HEK293 (cell line): ENCODE results near the gene AIFM3.

Source experiments
- CTCF ChIA-PET: fragments of 350-600 bp; formaldehyde crosslinking; extraction: SDS; loops from one replicate; lab custom pipeline; 2021; ENCODE audit warnings: antibody characterized with exemption; lab: Yijun Ruan, JAX
- POLR2A ChIA-PET: fragments of 300-600 bp; formaldehyde crosslinking; extraction: SDS; loops from one replicate; lab custom pipeline; 2020; ENCODE audit warnings: antibody characterized with exemption, inconsistent platforms; lab: Yijun Ruan, JAX
- H3K27ac ChIP-seq: fragments of 200-500 bp; sonication (Bioruptor generic); 2 replicates; pipeline ENCODE4 v1.5.1; 2014; ENCODE audit warnings: low read depth, low read length, control low read depth, inconsistent platforms; ENCODE audit errors: extremely low read depth
- H3K36me3 ChIP-seq, 2 experiments: fragments of 200-500 bp in 1 of 2; sonication (Bioruptor generic) in 1 of 2; 1 replicate in 1 of 2; 2 replicates in 1 of 2; pipeline ENCODE4 v1.5.1; 2014 to 2017; ENCODE audit warnings: inconsistent platforms in 2 of 2, low read length in 2 of 2; ENCODE audit not compliant: control insufficient read depth in 2 of 2, insufficient read depth in 1 of 2
- H3K4me1 ChIP-seq: fragments of 200-500 bp; sonication (Bioruptor generic); 2 replicates; pipeline ENCODE4 v1.5.1; 2014; ENCODE audit warnings: mild to moderate bottlenecking, low read length, inconsistent platforms; ENCODE audit not compliant: control insufficient read depth, insufficient read depth
- H3K4me3 ChIP-seq: 2 replicates; pipeline ENCODE4 v1.5.1; 2011; ENCODE audit warnings: low read depth, mild to moderate bottlenecking, control low read depth, low read length, moderate library complexity
- H3K9me3 ChIP-seq: fragments of 200-500 bp; sonication (Bioruptor generic); 2 replicates; pipeline ENCODE4 v1.5.1; 2014; ENCODE audit warnings: low read depth, low read length, inconsistent platforms; ENCODE audit not compliant: control insufficient read depth, insufficient read depth
- ATF2 ChIP-seq: fragments of 450-650 bp; formaldehyde crosslinking; IDR thresholded peaks from 2 replicates; pipeline ENCODE4 v1.5.1; 2016; ENCODE audit warnings: missing biosample characterization, missing genetic modification characterization, low read depth
- CTCF ChIP-seq: fragments of 450-650 bp; formaldehyde crosslinking; IDR thresholded peaks from 2 replicates; pipeline ENCODE4 v1.5.1; 2016; ENCODE audit warnings: missing biosample characterization, missing genetic modification characterization
- ELK4 ChIP-seq: IDR thresholded peaks from 2 replicates; pipeline ENCODE4 v1.6.1; 2011; ENCODE audit warnings: mild to moderate bottlenecking, low read depth, low read length, borderline replicate concordance
- GLI4 ChIP-seq: fragments of 450-650 bp; formaldehyde crosslinking; IDR thresholded peaks from 2 replicates; pipeline ENCODE4 v1.5.1; 2016; ENCODE audit warnings: missing biosample characterization, missing genetic modification characterization
- KLF7 ChIP-seq: fragments of 450-650 bp; formaldehyde crosslinking; IDR thresholded peaks from 2 replicates; pipeline ENCODE4 v1.5.1; 2016; ENCODE audit warnings: missing biosample characterization, missing genetic modification characterization, borderline replicate concordance
- MYNN ChIP-seq: fragments of 450-650 bp; formaldehyde crosslinking; IDR thresholded peaks from 2 replicates; pipeline ENCODE4 v1.5.1; 2016; ENCODE audit warnings: missing biosample characterization, missing genetic modification characterization, borderline replicate concordance
- OSR2 ChIP-seq: fragments of 450-650 bp; formaldehyde crosslinking; IDR thresholded peaks from 2 replicates; pipeline ENCODE4 v1.5.1; 2016; ENCODE audit warnings: missing biosample characterization, missing genetic modification characterization
- RBAK ChIP-seq: fragments of 450-650 bp; formaldehyde crosslinking; IDR thresholded peaks from 2 replicates; pipeline ENCODE4 v1.5.1; 2016; ENCODE audit warnings: missing biosample characterization, missing genetic modification characterization
- REST ChIP-seq: fragments of 450-650 bp; formaldehyde crosslinking; IDR thresholded peaks from 2 replicates; pipeline ENCODE4 v1.5.1; 2016; ENCODE audit warnings: missing biosample characterization, missing genetic modification characterization
- ZBTB44 ChIP-seq: fragments of 450-650 bp; IDR thresholded peaks from 2 replicates; pipeline ENCODE4 v1.5.1; 2018; ENCODE audit warnings: missing biosample characterization, mild to moderate bottlenecking, missing genetic modification characterization
- ZBTB49 ChIP-seq: fragments of 450-650 bp; formaldehyde crosslinking; IDR thresholded peaks from 2 replicates; pipeline ENCODE4 v1.5.1; 2016; ENCODE audit warnings: missing biosample characterization, missing genetic modification characterization, low read depth
- ZNF174 ChIP-seq: fragments of 450-650 bp; formaldehyde crosslinking; IDR thresholded peaks from 2 replicates; pipeline ENCODE4 v1.5.0; 2017; ENCODE audit warnings: missing biosample characterization, mild to moderate bottlenecking, missing genetic modification characterization
- ZNF423 ChIP-seq: fragments of 450-650 bp; formaldehyde crosslinking; IDR thresholded peaks from 2 replicates; pipeline ENCODE4 v1.5.1; 2016; ENCODE audit warnings: missing biosample characterization, missing genetic modification characterization
- ZNF747 ChIP-seq: fragments of 450-650 bp; formaldehyde crosslinking; IDR thresholded peaks from 2 replicates; pipeline ENCODE4 v1.5.1; 2016; ENCODE audit warnings: missing biosample characterization, missing genetic modification characterization
- ZNF776 ChIP-seq: fragments of 450-650 bp; formaldehyde crosslinking; IDR thresholded peaks from 2 replicates; pipeline ENCODE4 v1.5.0; 2017; ENCODE audit warnings: missing biosample characterization, missing genetic modification characterization, borderline replicate concordance
- ZNF830 ChIP-seq: fragments of 450-650 bp; IDR thresholded peaks from 2 replicates; pipeline ENCODE4 v1.5.0; 2018; ENCODE audit warnings: missing biosample characterization, missing genetic modification characterization, low read depth, mild to moderate bottlenecking, moderate library complexity

The AIFM3 gene

GRCh38 chr22:21000207-21000986 is 33.3 kb downstream of the AIFM3 start:
- CTCF ChIA-PET = interaction anchor here (0.5 to 1.2 kb wide), 5 partner anchors 31 to 216 kb away, joined by 3 to 5 read pairs (median 3); no protein-coding TSS in a partner anchor
- TF ChIP-seq CTCF (tag by site-specific recombination) (peak; percentile 20; the same call in 1 of the 2 replicates), MYNN (no peak)
- TF ChIP-seq, all 188 proteins: peak for 1
- Histone ChIP-seq H3K4me1 (no peaks in the 10 kb centered on the region), H3K27ac (peak overlapping the region; percentile 65; the same call in 1 of the 2 replicates), H3K4me3 (peak overlapping the region; percentile 83), H3K9me3 (no peaks in the 10 kb centered on the region), H3K36me3 (peaks cover 0 to 53% of the 10 kb centered on the region in 2 experiments; a peak in 1 of 3 replicates)
- POLR2A ChIA-PET = interaction anchor here (1.1 to 5.9 kb wide), 5 partner anchors 10 to 81 kb away, joined by 3 to 80 read pairs (median 5); partner anchors contain the start of genes LZTR1 and P2RX6

GRCh38 chr22:21000987-21001600 is 34.0 kb downstream of the AIFM3 start:
- H3K4me3 ChIP-seq = peak overlapping the region; percentile 83
- H3K9me3 ChIP-seq = no peaks in the 10 kb centered on the region
- no peaks in the 10 kb centered on the region for H3K4me1 ChIP-seq
- POLR2A ChIA-PET = interaction anchor here (1.1 to 5.9 kb wide), 3 partner anchors 14 to 81 kb away, joined by 3 to 80 read pairs (median 4); partner anchors contain the start of genes LZTR1 and P2RX6
- CTCF ChIA-PET = interaction anchor here (0.5 to 1.2 kb wide), 4 partner anchors 31 to 197 kb away, joined by 3 to 5 read pairs (median 3); no protein-coding TSS in a partner anchor
- H3K27ac ChIP-seq = peak overlapping the region; percentile 65
- H3K36me3 ChIP-seq = peaks cover 0 to 47% of the 10 kb centered on the region in 2 experiments; a peak in 1 of 3 replicates
- TF ChIP-seq ATF2 (tag by site-specific recombination) (no peak), ZNF830 (tag by site-specific recombination) (no peak), ZNF174 (no peak), ZNF776 (tag by site-specific recombination) (no peak), ZNF423 (tag by site-specific recombination) (0 out of 2 replicates have a peak, but pooled peaks have one; percentile 20), RBAK (no peak), KLF7 (tag by site-specific recombination) (0 out of 2 replicates have a peak, but pooled peaks have one; percentile 33), ZBTB44 (tag by site-specific recombination) (no peak), ZNF747 (tag by site-specific recombination) (no peak), ELK4 (no peak), REST (tag by site-specific recombination) (0 out of 2 replicates have a peak, but pooled peaks have one; percentile 7), GLI4 (0 out of 2 replicates have a peak, but pooled peaks have one; percentile 53), ZBTB49 (tag by site-specific recombination) (no peak), OSR2 (tag by site-specific recombination) (no peak)
